ENCODE results near the gene ARHGEF2. TPM values are rescaled to one million over a fixed set of nuclear protein-coding genes. Genes with fewer than 3 reads are reported as not detected.
A peak's percentile ranks its signal among the peaks of the same experiment; 100 is the strongest.

Gene ARHGEF2
- polyA plus RNA-seq, 2 of the 4 experiments (the other 2 are of a cell fraction), result 21.3 to 67.4 TPM

DNA sequence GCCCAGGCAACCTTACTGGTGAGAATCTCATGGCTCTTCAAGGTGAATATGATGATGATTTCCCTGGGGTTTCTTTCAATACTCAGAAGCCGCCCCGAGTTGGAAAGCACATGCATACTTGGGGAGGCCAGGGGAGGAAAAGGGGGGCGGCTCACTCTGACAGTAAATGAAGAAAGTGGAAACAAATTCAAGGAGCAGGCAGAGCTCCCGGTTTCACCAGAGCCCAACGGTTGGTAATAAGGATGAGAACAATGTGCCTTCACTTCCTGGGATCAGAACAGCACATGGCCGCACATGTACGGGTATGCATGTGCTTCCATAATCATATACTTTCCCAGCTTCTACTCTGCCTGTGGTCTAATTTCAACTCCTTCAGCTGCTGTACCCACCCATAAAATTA is 3.8 kb upstream of the ARHGEF2 start:
- DNase-seq (ENCODE audit: low read depth in 1 of 2, low spot score in 1 of 2) (no peak), ATAC-seq (no peak), FAIRE-seq (no peak)
- Histone ChIP-seq H3K4me2 (peak overlapping the region; percentile 93), H3K9me3 (no peaks in the 10 kb centered on the region), H3K4me1 (peaks cover 58% of the 10 kb centered on the region), H3K27ac (peak overlapping the region; percentile 98 to 99), H3K4me3 (peak overlapping the region; percentile 90; the same call in 2 of the 3 replicates)
- TF ChIP-seq, protein P1, sequence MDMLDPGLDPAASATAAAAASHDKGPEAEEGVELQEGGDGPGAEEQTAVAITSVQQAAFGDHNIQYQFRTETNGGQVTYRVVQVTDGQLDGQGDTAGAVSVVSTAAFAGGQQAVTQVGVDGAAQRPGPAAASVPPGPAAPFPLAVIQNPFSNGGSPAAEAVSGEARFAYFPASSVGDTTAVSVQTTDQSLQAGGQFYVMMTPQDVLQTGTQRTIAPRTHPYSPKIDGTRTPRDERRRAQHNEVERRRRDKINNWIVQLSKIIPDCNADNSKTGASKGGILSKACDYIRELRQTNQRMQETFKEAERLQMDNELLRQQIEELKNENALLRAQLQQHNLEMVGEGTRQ (IDR thresholded peaks at IDR 0.05), result no peak
- TF ChIP-seq, protein P2, sequence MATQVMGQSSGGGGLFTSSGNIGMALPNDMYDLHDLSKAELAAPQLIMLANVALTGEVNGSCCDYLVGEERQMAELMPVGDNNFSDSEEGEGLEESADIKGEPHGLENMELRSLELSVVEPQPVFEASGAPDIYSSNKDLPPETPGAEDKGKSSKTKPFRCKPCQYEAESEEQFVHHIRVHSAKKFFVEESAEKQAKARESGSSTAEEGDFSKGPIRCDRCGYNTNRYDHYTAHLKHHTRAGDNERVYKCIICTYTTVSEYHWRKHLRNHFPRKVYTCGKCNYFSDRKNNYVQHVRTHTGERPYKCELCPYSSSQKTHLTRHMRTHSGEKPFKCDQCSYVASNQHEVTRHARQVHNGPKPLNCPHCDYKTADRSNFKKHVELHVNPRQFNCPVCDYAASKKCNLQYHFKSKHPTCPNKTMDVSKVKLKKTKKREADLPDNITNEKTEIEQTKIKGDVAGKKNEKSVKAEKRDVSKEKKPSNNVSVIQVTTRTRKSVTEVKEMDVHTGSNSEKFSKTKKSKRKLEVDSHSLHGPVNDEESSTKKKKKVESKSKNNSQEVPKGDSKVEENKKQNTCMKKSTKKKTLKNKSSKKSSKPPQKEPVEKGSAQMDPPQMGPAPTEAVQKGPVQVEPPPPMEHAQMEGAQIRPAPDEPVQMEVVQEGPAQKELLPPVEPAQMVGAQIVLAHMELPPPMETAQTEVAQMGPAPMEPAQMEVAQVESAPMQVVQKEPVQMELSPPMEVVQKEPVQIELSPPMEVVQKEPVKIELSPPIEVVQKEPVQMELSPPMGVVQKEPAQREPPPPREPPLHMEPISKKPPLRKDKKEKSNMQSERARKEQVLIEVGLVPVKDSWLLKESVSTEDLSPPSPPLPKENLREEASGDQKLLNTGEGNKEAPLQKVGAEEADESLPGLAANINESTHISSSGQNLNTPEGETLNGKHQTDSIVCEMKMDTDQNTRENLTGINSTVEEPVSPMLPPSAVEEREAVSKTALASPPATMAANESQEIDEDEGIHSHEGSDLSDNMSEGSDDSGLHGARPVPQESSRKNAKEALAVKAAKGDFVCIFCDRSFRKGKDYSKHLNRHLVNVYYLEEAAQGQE (IDR thresholded peaks at IDR 0.05), result no peak
- TF ChIP-seq HOXB13 (CRISPR knock-in tag; IDR thresholded peaks at IDR 0.05; ENCODE audit: low read depth) (no peak), HEYL (CRISPR knock-in tag; IDR thresholded peaks at IDR 0.05) (no peak), NPAS2 (CRISPR knock-in tag; IDR thresholded peaks at IDR 0.05; ENCODE audit: borderline replicate concordance) (no peak), EHF (CRISPR knock-in tag; IDR thresholded peaks at IDR 0.05) (no peak), SREBF2 (IDR thresholded peaks at IDR 0.05) (no peak)
- WGBS (ENCODE audit: missing lambda C conversion rate), result 90% methylated on average over 7 of the region's 7 CpGs
- POLR2A ChIA-PET, result no interaction called here
- CTCF ChIA-PET, result interaction anchor here (0.9 to 24.7 kb wide), 5 partner anchors 11 to 41 kb away, joined by 3 to 423 read pairs (median 4); partner anchors contain the start of gene RXFP4

GRCh38 chr1:155981266-155982088 is 3.1 kb upstream of the ARHGEF2 start:
- DNase-seq (ENCODE audit: low read depth in 1 of 2, low spot score in 1 of 2) (no peak), FAIRE-seq (no peak)

More at GRCh38 chr1:155981266-155982088, 3.1 kb upstream of the ARHGEF2 start:
- ChIA-PET POLR2A (interaction anchor here (0.8 kb wide), 1 partner anchor 13 kb away, joined by 3 read pairs; no protein-coding TSS in a partner anchor), CTCF (interaction anchor here (1.1 to 24.7 kb wide), 5 partner anchors 8 to 40 kb away, joined by 3 to 423 read pairs (median 25); partner anchors contain the start of gene RXFP4)
- no peak for TF ChIP-seq MAX (IDR thresholded peaks at IDR 0.05)
- no peak for TF ChIP-seq RAD21 (conservative IDR thresholded peaks at IDR 0.05 in 1 of 2, IDR thresholded peaks at IDR 0.05 in 1 of 2)
- no peak for TF ChIP-seq HES2 (IDR thresholded peaks at IDR 0.05)
- TF ChIP-seq, protein P3, sequence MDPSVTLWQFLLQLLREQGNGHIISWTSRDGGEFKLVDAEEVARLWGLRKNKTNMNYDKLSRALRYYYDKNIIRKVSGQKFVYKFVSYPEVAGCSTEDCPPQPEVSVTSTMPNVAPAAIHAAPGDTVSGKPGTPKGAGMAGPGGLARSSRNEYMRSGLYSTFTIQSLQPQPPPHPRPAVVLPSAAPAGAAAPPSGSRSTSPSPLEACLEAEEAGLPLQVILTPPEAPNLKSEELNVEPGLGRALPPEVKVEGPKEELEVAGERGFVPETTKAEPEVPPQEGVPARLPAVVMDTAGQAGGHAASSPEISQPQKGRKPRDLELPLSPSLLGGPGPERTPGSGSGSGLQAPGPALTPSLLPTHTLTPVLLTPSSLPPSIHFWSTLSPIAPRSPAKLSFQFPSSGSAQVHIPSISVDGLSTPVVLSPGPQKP (IDR thresholded peaks at IDR 0.05; ENCODE audit: low read depth, low read length), result no peak
- no peak for TF ChIP-seq SMC3 (IDR thresholded peaks at IDR 0.05)
- TF ChIP-seq GATA3 (IDR thresholded peaks at IDR 0.05; ENCODE audit: borderline replicate concordance), result no peak
- TF ChIP-seq POLR2AphosphoS2 (conservative IDR thresholded peaks at IDR 0.05; ENCODE audit: low read length), result no peak
- TF ChIP-seq RFX5 (IDR thresholded peaks at IDR 0.05), result no peak
- TF ChIP-seq CBX8 (IDR thresholded peaks at IDR 0.05), result no peak
- TF ChIP-seq FOSB (CRISPR knock-in tag; IDR thresholded peaks at IDR 0.05), result no peak
- TF ChIP-seq CBX2 (IDR thresholded peaks at IDR 0.05; ENCODE audit: borderline replicate concordance, low read depth), result no peak
- no peak for TF ChIP-seq ESRRA (IDR thresholded peaks at IDR 0.05; ENCODE audit: borderline replicate concordance, low read length)
- no peak for TF ChIP-seq HEYL (CRISPR knock-in tag; IDR thresholded peaks at IDR 0.05)
- TF ChIP-seq PBX3 (IDR thresholded peaks at IDR 0.05), result no peak
- TF ChIP-seq HOXB13 (CRISPR knock-in tag; IDR thresholded peaks at IDR 0.05; ENCODE audit: low read depth), result no peak
- TF ChIP-seq, protein P4, sequence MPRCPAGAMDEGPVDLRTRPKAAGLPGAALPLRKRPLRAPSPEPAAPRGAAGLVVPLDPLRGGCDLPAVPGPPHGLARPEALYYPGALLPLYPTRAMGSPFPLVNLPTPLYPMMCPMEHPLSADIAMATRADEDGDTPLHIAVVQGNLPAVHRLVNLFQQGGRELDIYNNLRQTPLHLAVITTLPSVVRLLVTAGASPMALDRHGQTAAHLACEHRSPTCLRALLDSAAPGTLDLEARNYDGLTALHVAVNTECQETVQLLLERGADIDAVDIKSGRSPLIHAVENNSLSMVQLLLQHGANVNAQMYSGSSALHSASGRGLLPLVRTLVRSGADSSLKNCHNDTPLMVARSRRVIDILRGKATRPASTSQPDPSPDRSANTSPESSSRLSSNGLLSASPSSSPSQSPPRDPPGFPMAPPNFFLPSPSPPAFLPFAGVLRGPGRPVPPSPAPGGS (IDR thresholded peaks at IDR 0.05), result no peak
- no peak for TF ChIP-seq FOSL2 (IDR thresholded peaks at IDR 0.05)
- TF ChIP-seq FOSL2 (CRISPR knock-in tag; IDR thresholded peaks at IDR 0.05), result no peak
- TF ChIP-seq KDM5A (IDR thresholded peaks at IDR 0.05), result no peak
- no peak for TF ChIP-seq BHLHE40 (IDR thresholded peaks at IDR 0.05; ENCODE audit: low read depth, low read length)
- H3K4me3 ChIP-seq, result peak overlapping the region; percentile 90; the same call in 2 of the 3 replicates
- no peaks in the 10 kb centered on the region for H3K9me3 ChIP-seq
- H3K4me1 ChIP-seq, result peaks cover 63% of the 10 kb centered on the region
- ATAC-seq, result no peak
- 69% methylated on average over 6 of the region's 6 CpGs for WGBS (ENCODE audit: missing lambda C conversion rate)
- peak overlapping the region; percentile 98 to 99 for H3K27ac ChIP-seq
- H3K4me2 ChIP-seq, result peak overlapping the region; percentile 93
